Prostate gland (tissue), 2 donors: ENCODE results near the gene GPSM3. TPM values are rescaled to one million over a fixed set of nuclear protein-coding genes. Genes with fewer than 3 reads are reported as not detected.

ENCODE experiments used
- DNase-seq: peaks from one replicate; pipeline ENCODE4 v3.0.0-alpha.2; 2019; ENCODE audit warnings: low spot score
- H3K27ac ChIP-seq, 2 donors: fragments of 200-600 bp; sonication (generic); 2 replicates each; pipeline ENCODE4 v1.5.1; 2017 to 2019
- H3K27me3 ChIP-seq: fragments of 200-600 bp; sonication (generic); replicated peaks from 2 replicates; pipeline ENCODE4 v1.5.1; 2019; ENCODE audit not compliant: insufficient read depth
- H3K36me3 ChIP-seq, 2 donors: fragments of 200-600 bp; sonication (generic); 1 replicate in 1 of 2; 2 replicates in 1 of 2; pipeline versions ENCODE4 v1.5.1 to v1.8.1; 2017 to 2019
- H3K4me1 ChIP-seq: fragments of 200-600 bp; sonication (generic); replicated peaks from 2 replicates; pipeline ENCODE4 v1.5.1; 2019
- H3K4me3 ChIP-seq, 2 donors: fragments of 200-600 bp; sonication (generic); 2 replicates each; pipeline ENCODE4 v1.5.1; 2017 to 2019
- H3K9me3 ChIP-seq: fragments of 200-600 bp; sonication (generic); 2 replicates; pipeline ENCODE4 v1.5.1; 2017
- CTCF ChIP-seq, 4 experiments: fragments of 200-600 bp in 2 of 4; fragments of 450-650 bp in 2 of 4; sonication (generic) in 2 of 4; IDR thresholded peaks; 1 replicate in 3 of 4; 2 replicates in 1 of 4; pipeline ENCODE4 v1.5.1; 2016 to 2019; ENCODE audit warnings: antibody characterized with exemption in 4 of 4, mild to moderate bottlenecking in 2 of 4, moderate library complexity in 2 of 4
- POLR2A ChIP-seq: fragments of 450-650 bp; IDR thresholded peaks from one replicate; pipeline ENCODE4 v1.6.1; 2016; ENCODE audit warnings: antibody characterized with exemption, mild to moderate bottlenecking
- POLR2AphosphoS5 ChIP-seq: sonication (generic); formaldehyde crosslinking; IDR thresholded peaks from one replicate; pipeline ENCODE4 v1.6.1; 2017; ENCODE audit warnings: antibody characterized with exemption
- WGBS: methylation state at CpG from one replicate; pipeline ENCODE4 v1.1.5; 2018; 5-methylcytosine and 5-hydroxymethylcytosine counted together
- intact Hi-C: fragments of 100-400 bp; cut with DNase I; formaldehyde crosslinking; loops from one replicate; pipeline ENCODE4 v1.14.2; 2022
- total RNA-seq, 2 donors: library from RNA; depleted of rRNA; stranded (reverse); fragments of >200 nt; gene quantifications; one replicate each; pipeline ENCODE4 v1.1.0, GENCODE V29; 2016

GPSM3 gene
- total RNA-seq, 2 donors from 2014 or later = 5.1 to 5.9 TPM

GRCh38 chr6:32224696-32225095, 32.3 kb upstream of the GPSM3 start:
- H3K4me1 ChIP-seq = no peaks in the 10 kb centered on the region
- H3K27me3 ChIP-seq = no peaks in the 10 kb centered on the region
- intact Hi-C loops = no loop called here
- TF ChIP-seq POLR2AphosphoS5 = no peak
- TF ChIP-seq CTCF (IDR thresholded peaks at IDR 0.05) = no peak
- TF ChIP-seq POLR2A = no peak
- H3K4me3 ChIP-seq = no peak overlapping the region
- H3K9me3 ChIP-seq = no peaks in the 10 kb centered on the region
- 72% methylated on average over 2 of the region's 2 CpGs for WGBS
- no peak for DNase-seq
- H3K36me3 ChIP-seq = no peaks in the 10 kb centered on the region
- no peak overlapping the region for H3K27ac ChIP-seq

GRCh38 chr6:32223258-32224235, 31.1 kb upstream of the GPSM3 start, which contains the start of gene NOTCH4:
Gene NOTCH4 (minus strand): TSS chr6:32224067. CDS start chr6:32223928, 139 bp downstream.
- no peaks in the 10 kb centered on the region for H3K9me3 ChIP-seq
- peak within 1 kb of the TSS; percentile 61 to 63 for H3K27ac ChIP-seq
- H3K4me3 ChIP-seq = peak within 1 kb of the TSS; percentile 10 to 14
- 34% methylated on average over 20 of the region's 20 CpGs for WGBS
- no peaks in the 10 kb centered on the region for H3K36me3 ChIP-seq
- H3K4me1 ChIP-seq = no peaks in the 10 kb centered on the region
- DNase-seq = no peak
- intact Hi-C loops = no loop called here
- no peaks in the 10 kb centered on the region for H3K27me3 ChIP-seq
- TF ChIP-seq CTCF (IDR thresholded peaks at IDR 0.05) = no peak
- TF ChIP-seq POLR2AphosphoS5 = peak; percentile 13
- TF ChIP-seq POLR2A = no peak

GRCh38 chr6:32222333-32223230, 30.1 kb upstream of the GPSM3 start:
- no peak for TF ChIP-seq POLR2A
- TF ChIP-seq CTCF (IDR thresholded peaks at IDR 0.05) = no peak
- TF ChIP-seq POLR2AphosphoS5 = peak; percentile 21
- no peaks in the 10 kb centered on the region for H3K27me3 ChIP-seq
- intact Hi-C loops = no loop called here
- 43% methylated on average over 8 of the region's 8 CpGs for WGBS
- H3K4me3 ChIP-seq = peak overlapping the region; percentile 10 to 14
- H3K27ac ChIP-seq = peak overlapping the region; percentile 61 to 63
- H3K36me3 ChIP-seq = no peaks in the 10 kb centered on the region
- H3K4me1 ChIP-seq = no peaks in the 10 kb centered on the region
- no peaks in the 10 kb centered on the region for H3K9me3 ChIP-seq
- DNase-seq = peak; percentile 61

- WGBS = 76% methylated on average over 4 of the region's 4 CpGs
- intact Hi-C loops = no loop called here
- Histone ChIP-seq H3K27me3 (no peaks in the 10 kb centered on the region), H3K36me3 (no peaks in the 10 kb centered on the region), H3K4me1 (no peaks in the 10 kb centered on the region), H3K9me3 (no peaks in the 10 kb centered on the region), H3K4me3 (no peak overlapping the region), H3K27ac (no peak overlapping the region)
- no peak for TF ChIP-seq CTCF (IDR thresholded peaks at IDR 0.05)
- no peak for TF ChIP-seq POLR2AphosphoS5
- TF ChIP-seq POLR2A = no peak
- no peak for DNase-seq
These were observed 27.6 kb upstream of the GPSM3 start for GRCh38 chr6:32220021-32220420.
